ENCODE measurements around the gene ZNF469.

The ZNF469 gene

DNA sequence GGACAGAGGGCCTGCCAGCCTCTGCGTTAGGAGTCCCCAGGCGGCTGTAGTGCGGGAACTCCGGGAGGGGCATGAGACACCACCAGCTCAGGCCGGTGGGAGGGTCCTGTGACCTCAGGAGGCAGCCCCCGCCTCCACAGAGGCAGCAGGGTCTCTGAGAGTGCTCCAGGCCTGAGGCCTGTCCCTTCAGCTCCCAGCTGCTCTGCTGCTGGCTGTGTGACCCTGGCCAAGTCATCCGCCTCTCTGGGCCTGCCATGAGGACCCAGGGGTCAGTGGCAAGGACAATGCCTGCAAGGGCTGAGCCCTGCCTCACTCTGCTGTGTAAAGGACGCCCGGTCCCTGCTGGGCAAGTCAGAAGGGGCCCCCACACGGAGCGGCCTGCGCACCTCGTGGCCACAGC is 43.3 kb downstream of the ZNF469 start:
- DNase-seq (ENCODE audit: low read depth in 2 of 2, low spot score in 1 of 2): no peak

DNA sequence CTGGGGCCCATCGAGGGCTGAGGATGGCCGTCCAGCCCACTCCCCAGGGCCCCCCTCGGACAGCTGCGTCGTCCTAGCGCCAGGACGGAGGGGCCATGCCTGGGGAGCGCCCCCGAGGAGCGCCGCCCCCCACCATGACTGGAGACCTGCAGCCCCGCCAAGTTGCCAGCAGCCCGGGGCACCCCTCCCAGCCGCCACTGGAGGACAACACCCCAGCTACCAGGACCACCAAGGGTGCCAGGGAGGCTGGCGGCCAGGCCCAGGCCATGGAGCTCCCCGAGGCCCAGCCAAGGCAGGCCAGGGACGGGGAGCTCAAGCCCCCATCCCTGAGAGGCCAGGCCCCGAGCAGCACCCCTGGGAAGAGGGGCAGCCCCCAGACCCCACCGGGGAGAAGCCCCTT is 44.6 kb downstream of the ZNF469 start:
- DNase-seq (ENCODE audit: low read depth in 2 of 2, low spot score in 1 of 2): no peak

DNA sequence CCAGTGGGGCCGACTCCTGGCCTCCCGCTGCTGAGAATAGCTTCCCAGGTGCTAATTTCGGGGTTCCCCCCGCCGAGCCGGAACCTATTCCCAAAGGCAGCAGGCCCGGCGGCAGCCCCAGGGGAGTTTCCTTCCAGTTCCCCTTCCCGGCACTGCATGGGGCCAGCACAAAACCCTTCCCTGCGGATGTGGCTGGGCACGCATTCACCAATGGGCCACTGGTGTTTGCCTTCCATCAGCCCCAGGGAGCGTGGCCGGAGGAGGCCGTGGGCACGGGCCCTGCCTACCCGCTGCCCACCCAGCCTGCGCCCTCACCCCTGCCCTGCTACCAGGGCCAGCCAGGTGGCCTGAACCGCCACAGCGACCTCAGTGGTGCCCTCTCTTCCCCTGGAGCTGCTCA is 45.4 kb downstream of the ZNF469 start:
- no peak for DNase-seq (ENCODE audit: low read depth in 2 of 2, low spot score in 1 of 2)

DNA sequence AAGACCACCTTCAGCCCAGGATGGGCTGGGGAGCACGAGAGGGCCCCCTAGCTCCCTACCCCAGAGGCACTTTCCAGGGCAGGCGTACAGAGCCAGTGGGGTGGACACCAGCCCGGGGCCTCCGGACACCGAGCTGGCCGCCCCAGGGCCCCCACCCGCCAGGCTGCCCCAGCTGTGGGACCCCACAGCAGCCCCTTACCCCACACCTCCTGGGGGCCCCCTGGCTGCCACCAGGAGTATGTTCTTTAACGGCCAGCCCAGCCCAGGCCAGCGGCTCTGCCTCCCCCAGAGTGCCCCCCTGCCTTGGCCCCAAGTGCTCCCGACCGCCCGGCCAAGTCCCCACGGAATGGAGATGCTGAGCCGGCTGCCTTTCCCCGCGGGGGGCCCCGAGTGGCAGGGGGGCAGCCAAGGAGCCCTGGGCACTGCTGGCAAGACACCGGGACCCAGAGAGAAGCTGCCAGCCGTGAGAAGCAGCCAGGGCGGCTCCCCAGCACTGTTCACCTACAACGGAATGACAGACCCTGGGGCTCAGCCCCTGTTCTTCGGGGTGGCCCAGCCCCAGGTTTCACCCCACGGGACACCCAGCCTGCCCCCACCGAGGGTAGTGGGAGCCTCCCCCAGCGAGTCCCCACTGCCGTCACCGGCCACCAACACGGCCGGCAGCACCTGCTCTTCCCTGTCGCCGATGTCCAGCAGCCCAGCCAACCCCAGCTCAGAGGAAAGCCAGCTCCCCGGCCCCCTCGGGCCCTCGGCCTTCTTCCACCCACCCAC is 46.0 kb downstream of the ZNF469 start:
- no peak for DNase-seq (ENCODE audit: low read depth in 2 of 2, low spot score in 1 of 2)

DNA sequence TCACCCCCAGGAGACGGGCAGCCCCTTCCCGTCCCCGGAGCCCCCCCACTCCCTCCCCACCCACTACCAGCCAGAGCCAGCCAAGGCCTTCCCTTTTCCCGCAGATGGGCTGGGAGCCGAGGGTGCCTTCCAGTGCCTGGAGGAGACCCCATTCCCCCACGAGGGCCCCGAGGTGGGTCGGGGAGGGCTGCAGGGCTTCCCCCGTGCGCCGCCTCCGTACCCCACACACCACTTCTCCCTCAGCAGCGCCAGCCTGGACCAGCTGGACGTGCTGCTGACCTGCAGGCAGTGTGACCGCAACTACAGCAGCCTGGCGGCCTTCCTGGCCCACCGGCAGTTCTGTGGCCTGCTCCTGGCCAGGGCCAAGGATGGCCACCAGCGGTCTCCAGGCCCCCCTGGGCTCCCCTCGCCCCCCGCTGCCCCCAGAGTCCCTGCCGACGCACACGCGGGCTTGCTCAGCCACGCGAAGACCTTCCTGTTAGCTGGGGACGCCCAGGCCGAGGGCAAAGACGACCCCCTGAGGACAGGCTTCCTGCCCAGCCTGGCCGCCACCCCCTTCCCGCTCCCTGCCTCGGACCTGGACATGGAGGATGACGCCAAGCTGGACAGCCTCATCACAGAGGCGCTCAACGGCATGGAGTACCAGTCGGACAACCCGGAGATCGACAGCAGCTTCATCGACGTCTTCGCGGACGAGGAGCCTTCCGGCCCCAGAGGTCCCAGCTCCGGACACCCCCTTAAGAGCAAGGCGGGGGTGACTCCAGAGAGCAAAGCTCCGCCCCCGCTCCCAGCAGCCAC is 46.8 kb downstream of the ZNF469 start:
- no peak for DNase-seq (ENCODE audit: low read depth in 2 of 2, low spot score in 1 of 2)

DNA sequence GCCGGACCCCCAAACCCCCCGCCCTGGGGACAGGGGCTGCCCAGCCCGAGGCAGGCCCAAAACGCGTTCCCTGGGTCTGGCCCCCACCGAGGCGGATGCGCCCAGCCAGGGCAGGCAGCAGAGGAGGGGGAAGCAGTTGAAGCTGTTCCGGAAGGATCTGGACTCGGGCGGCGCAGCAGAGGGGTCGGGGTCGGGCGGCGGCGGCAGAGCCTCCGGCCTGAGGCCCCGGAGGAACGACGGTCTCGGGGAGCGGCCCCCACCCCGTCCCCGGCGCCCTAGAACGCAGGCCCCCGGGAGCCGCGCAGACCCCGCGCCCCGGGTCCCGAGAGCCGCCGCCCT is 47.4 kb downstream of the ZNF469 start:
- DNase-seq (ENCODE audit: low read depth in 2 of 2, low spot score in 1 of 2): no peak

DNA sequence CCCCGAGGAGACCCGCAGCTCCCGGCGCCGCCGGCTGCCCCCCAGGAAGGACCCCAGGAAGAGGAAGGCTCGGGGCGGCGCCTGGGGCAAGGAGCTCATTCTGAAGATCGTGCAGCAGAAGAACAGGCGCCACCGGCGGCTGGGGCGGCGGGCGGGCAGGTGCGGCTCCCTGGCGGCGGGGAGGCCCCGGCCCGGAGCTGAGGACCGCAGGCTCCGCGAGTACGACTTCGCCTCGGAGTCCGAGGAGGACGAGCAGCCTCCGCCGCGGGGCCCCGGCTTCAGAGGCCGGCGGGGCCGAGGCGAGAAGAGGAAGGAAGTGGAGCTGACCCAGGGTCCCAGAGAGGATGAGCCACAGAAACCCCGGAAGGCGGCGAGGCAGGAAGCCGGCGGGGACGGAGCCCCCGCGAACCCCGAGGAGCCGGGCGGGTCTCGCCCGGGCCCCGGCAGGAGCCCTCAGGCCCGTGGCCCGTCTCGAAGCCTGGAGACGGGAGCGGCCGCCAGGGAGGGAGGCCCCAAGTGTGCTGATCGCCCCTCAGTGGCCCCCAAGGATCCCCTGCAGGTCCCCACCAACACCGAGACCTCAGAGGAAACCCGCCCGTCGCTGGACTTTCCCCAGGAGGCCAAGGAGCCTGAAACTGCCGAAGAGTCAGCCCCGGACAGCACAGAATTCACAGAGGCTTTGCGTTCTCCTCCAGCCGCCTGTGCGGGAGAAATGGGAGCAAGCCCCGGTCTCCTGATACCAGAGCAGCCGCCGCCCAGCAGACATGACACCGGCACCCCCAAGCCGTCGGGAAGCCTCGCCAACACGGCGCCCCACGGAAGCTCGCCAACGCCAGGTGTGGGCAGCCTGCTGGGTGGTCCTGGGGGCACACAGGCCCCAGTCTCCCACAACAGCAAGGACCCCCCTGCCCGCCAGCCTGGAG is 48.0 kb downstream of the ZNF469 start:
- DNase-seq (ENCODE audit: low read depth in 2 of 2, low spot score in 1 of 2): peak in 1 of 2 donors; percentile 17

DNA sequence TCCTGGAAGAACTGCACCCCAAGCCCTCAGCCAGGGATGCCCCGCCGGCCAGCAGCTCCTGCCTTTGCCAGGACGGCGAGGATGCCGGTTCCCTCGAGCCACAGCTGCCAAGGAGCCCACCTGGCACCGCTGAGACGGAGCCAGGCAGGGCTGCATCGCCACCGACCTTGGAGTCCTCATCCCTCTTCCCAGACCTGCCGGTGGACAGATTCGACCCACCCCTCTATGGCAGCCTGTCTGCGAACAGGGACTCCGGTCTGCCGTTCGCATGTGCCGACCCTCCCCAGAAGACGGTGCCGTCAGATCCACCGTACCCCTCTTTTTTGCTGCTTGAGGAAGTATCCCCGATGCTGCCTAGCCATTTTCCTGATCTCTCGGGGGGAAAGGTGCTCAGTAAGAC is 48.9 kb downstream of the ZNF469 start:
- no peak for DNase-seq (ENCODE audit: low read depth in 2 of 2, low spot score in 1 of 2)

DNA sequence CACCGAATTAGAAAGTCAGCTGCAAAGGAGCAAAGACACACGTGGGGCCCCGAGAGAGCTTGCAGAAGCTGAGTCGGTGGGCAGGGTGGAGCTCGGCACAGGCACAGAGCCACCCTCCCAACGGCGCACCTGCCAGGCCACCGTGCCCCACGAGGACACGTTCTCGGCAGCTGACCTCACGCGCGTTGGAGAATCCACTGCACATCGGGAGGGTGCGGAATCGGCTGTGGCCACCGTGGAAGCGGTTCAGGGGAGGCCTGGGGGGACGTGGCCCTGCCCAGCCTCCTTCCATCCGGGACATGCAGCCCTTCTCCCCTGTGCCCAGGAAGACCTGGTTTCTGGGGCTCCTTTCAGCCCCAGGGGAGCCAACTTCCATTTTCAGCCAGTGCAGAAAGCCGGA is 49.4 kb downstream of the ZNF469 start:
- DNase-seq (ENCODE audit: low read depth in 2 of 2, low spot score in 1 of 2): no peak

Measured in stimulated activated CD8-positive, alpha-beta memory T cell treated with anti-CD3 and anti-CD28 coated beads, Interleukin-4, amount 100 ng/mL, for 1 hour (primary cell).